GM12801 (cell line): ENCODE measurements around the gene UBE2D2.

Experiments
- TF ChIP-seq, protein P1 (sequence below): IDR thresholded peaks from one replicate; pipeline ENCODE4 v1.5.1; 2011; ENCODE audit warnings: control low read depth; ENCODE audit not compliant: insufficient read length; ENCODE audit errors: extremely low read depth

The UBE2D2 gene

DNA sequence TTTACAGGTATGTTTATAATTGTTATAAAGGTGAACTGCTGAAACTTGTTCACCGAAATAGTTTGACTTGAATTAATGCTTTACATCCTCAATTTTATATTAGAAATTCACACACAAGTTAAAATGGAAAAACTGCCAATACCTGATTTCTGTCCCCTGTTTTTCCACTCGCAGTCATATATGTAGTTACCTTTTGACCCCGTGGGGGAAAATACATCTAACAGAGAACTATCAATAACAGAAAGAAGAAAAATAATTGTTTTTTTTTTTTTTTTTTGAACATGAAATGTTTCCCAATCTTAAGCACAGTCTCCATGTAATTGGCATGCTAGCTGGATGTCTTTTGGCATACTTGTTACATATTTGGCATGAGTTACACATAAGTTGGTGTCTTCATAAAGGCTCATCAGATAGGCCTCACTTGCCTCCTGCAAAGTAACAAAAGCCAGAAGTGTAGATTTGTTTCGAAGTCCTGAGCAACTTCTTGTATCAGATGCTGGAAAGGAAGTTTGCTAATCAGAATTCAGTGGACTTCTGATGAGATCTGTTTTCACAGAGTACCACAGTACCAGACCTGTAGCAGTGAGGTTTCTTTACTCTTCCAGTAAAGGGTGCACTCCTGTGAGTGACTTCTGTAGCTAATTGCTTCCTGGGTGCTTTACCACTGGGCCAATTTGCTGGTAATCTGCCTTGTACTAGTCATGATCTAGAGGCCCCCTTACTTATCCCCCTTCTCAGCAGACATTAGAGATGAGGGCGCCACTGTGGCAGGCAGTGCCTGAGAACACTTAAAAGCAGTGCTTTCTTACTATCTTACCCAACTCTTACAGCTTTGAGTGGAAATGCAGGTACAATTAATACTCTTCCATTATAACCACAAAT lies 50.8 kb downstream of the UBE2D2 start:
- TF ChIP-seq, protein P1, sequence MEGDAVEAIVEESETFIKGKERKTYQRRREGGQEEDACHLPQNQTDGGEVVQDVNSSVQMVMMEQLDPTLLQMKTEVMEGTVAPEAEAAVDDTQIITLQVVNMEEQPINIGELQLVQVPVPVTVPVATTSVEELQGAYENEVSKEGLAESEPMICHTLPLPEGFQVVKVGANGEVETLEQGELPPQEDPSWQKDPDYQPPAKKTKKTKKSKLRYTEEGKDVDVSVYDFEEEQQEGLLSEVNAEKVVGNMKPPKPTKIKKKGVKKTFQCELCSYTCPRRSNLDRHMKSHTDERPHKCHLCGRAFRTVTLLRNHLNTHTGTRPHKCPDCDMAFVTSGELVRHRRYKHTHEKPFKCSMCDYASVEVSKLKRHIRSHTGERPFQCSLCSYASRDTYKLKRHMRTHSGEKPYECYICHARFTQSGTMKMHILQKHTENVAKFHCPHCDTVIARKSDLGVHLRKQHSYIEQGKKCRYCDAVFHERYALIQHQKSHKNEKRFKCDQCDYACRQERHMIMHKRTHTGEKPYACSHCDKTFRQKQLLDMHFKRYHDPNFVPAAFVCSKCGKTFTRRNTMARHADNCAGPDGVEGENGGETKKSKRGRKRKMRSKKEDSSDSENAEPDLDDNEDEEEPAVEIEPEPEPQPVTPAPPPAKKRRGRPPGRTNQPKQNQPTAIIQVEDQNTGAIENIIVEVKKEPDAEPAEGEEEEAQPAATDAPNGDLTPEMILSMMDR, result no peak

DNA sequence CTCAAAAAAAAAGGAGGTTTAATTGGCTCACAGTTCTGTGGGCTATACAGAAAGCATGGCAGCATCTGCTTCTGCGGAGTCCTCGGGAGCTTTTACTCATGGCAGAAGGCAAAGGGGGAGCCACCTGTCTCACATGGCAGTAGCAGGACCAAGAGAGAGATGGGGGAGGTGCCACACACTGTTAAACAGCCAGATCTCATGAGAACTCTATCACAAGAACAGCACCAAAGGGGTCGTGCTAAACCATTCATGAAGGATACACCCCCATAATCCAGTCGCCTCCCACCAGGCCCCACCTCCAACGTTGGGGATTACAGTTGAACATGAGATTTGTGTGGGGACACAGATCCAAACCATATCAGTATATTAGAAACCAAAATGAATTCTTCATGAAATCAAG lies 58.7 kb downstream of the UBE2D2 start:
- TF ChIP-seq, protein P1, result no peak

DNA sequence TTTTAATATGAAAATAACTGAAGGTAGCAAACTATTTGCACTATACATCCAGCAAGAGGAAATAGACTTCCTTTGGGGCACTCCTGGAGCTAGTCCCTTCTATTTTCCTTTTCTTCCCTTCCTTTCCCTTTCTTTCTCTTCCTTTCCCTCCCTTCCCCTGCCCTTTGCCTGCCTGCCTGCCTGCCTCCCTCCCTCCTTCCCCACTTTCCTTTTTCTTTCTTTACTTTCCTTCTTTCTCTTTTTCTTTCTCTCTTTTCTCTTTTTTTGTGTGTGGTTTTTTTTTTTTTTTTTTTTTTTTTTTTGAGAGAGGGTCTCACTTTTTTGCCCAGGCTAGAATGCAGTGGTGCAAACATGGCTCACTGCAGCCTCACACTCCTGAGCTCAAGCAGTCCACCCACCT lies 69.7 kb downstream of the UBE2D2 start:
- TF ChIP-seq, protein P1, result no peak

DNA sequence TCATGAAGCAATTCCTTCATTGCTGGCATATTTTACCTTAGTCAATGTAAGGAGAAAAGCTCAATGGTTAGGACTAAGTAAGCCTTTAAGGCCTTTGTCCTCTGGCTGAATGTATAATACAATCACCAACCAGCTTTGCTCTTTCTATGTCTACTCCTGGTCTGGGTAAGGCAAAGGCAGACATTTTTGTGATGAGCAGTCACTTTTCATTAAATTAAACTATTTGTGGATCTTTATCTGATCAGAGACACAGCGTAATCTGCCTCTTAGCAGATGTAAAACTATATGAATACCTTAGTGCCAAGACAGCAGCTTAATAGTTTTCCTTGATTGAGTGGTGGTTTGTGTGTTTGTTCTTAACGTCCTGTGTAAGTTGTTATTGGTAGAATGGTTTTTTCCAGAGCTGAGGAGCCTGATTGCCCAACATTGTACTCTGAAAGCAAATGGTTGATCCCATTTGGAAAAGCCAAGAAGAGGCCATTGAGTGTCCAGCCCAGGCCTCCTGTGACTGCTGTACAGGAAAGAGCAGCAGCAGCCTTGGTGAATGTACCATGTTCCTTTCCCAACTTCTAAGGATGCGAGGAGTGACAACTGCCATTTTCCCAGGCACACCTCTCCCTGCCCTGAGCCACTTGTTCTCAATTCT lies 70.5 kb downstream of the UBE2D2 start:
- TF ChIP-seq, protein P1, result no peak

DNA sequence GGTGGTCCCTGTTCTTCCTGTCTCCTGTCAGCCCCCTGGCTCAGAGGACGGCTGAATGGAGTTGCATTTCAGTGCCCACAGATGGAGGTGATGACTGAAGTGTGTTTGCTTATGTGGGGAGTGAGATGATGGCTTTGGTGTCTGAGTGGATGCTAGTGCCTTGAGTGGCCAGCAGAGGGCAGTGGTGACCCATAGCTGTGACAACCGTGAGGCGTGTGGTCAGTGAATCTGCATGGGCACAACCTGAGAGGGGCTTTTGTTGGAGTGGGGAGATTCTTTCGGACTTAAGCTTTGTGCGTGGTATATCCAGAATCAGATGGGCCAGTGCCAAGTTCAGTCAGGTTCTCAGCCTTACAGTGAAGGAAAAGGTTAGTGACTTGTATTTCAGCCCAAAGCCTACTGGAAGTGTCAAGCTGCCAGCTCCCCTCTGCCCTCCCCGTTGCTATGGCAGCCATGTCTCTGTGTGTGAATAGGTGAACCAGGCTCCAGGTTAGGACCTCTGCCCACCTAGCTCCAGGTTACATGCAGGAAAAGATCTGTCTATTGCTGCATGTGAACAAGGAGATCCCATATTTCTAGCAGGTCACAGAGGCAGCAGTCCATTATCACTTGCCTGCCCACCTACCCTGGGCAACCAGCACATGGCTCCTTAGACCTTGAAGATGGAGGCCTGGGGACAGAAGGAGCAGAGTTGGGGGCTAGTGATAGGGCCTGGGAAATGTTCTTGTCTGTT lies 72.3 kb downstream of the UBE2D2 start:
- TF ChIP-seq, protein P1, result peak; percentile 90

DNA sequence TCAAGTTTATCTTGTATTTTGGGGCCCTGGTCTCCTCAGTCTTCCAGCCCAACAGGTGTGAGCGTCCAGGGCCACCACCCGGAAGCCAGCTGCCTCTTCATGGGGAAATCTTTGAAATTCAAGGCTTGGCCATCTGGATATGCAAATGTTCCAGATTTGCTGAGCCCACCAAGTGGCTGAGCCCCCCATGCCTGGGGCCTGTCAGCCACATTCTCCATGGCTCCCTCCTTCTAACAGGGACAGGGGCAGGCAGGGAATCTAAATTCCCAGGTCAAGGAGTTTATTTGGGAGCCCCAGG lies 72.8 kb downstream of the UBE2D2 start:
- TF ChIP-seq, protein P1, result no peak

DNA sequence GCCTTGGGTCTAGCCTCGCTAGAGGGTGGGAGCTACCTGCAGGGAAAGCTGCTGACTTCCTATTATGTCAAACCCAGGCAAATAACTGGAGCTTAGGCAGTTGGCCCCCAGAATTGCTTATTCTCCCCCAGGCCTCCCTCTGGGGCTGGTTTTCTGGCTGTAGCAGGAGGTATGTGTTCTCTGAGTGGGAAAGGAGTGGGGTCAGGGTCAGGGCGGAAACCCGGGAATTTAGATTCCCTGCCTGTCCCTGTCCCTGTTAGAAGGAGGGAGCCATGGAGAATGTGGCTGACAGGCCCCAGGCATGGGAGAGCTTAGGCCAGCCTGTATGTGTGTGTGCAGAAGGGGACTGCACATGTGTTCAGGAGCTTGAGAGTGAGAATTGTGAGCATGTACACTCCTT lies 73.4 kb downstream of the UBE2D2 start:
- TF ChIP-seq, protein P1, result no peak
